Progenitor cell of endocrine pancreas (in vitro differentiated cells): Measurements from ENCODE around the gene RBKS. TPM values are rescaled to one million over a fixed set of nuclear protein-coding genes. Genes with fewer than 3 reads are reported as not detected.

Experiments
- DNase-seq: peaks from one replicate; pipeline ENCODE4 v3.0.0; 2021; ENCODE audit warnings: low spot score; ENCODE audit not compliant: unreplicated experiment
- H3K27ac Mint-ChIP-seq: 2 replicates; pipeline ENCODE4 v1.8.0; 2021; ENCODE audit warnings: mild to moderate bottlenecking, moderate library complexity, mixed read lengths
- H3K27me3 Mint-ChIP-seq: 2 replicates; pipeline ENCODE4 v1.8.0; 2021; ENCODE audit warnings: mixed read lengths
- H3K36me3 Mint-ChIP-seq: 2 replicates; pipeline ENCODE4 v1.8.0; 2022; ENCODE audit warnings: mixed read lengths; ENCODE audit not compliant: insufficient read depth
- H3K4me1 Mint-ChIP-seq: 2 replicates; pipeline ENCODE4 v1.8.0; 2021; ENCODE audit warnings: low read depth, mixed read lengths
- H3K4me3 Mint-ChIP-seq: 2 replicates; pipeline ENCODE4 v1.8.0; 2021; ENCODE audit warnings: low read depth, mild to moderate bottlenecking, moderate library complexity, mixed read lengths
- H3K9me3 Mint-ChIP-seq: 2 replicates; pipeline ENCODE4 v1.8.0; 2021; ENCODE audit warnings: low read depth, mixed read lengths
- CTCF ChIP-seq: fragments of 200-600 bp; sonication (generic); IDR thresholded peaks from one replicate; pipeline ENCODE4 v1.5.0; 2021; ENCODE audit warnings: antibody characterized with exemption, mild to moderate bottlenecking; ENCODE audit not compliant: unreplicated experiment
- total RNA-seq: library from RNA; stranded (reverse); gene quantifications from 2 replicates; pipeline ENCODE4 v1.2.1, GENCODE V29; 2021

The RBKS gene
- total RNA-seq, 1 donor from 2014 or later, result 5.4 TPM

GRCh38 chr2:27804146-27804545 lies 86.0 kb downstream of the RBKS start:
- Mint-ChIP-seq H3K4me3 (no peak overlapping the region), H3K27me3 (no peaks in the 10 kb centered on the region), H3K36me3 (no peaks in the 10 kb centered on the region)

GRCh38 chr2:27803046-27803445 lies 87.1 kb downstream of the RBKS start:
- Mint-ChIP-seq H3K4me3 (no peak overlapping the region), H3K27ac (no peak overlapping the region), H3K9me3 (no peaks in the 10 kb centered on the region), H3K27me3 (no peaks in the 10 kb centered on the region), H3K36me3 (no peaks in the 10 kb centered on the region), H3K4me1 (peaks cover 4% of the 10 kb centered on the region)
- TF ChIP-seq CTCF, result no peak
- DNase-seq, result no peak

More at GRCh38 chr2:27804146-27804545, 86.0 kb downstream of the RBKS start:
- no peak for TF ChIP-seq CTCF
- Mint-ChIP-seq H3K9me3 (no peaks in the 10 kb centered on the region), H3K4me1 (peaks cover 5% of the 10 kb centered on the region), H3K27ac (no peak overlapping the region)
- DNase-seq, result no peak

GRCh38 chr2:27802547-27802946 lies 87.6 kb downstream of the RBKS start:
- peaks cover under 1% of the 10 kb centered on the region for H3K36me3 Mint-ChIP-seq
- peaks cover 1% of the 10 kb centered on the region for H3K4me1 Mint-ChIP-seq
- no peaks in the 10 kb centered on the region for H3K9me3 Mint-ChIP-seq
- no peak for DNase-seq
- TF ChIP-seq CTCF, result no peak
- no peak overlapping the region for H3K27ac Mint-ChIP-seq
- no peaks in the 10 kb centered on the region for H3K27me3 Mint-ChIP-seq
- no peak overlapping the region for H3K4me3 Mint-ChIP-seq

GRCh38 chr2:27800856-27801255 lies 89.3 kb downstream of the RBKS start:
- H3K27me3 Mint-ChIP-seq, result no peaks in the 10 kb centered on the region
- H3K4me1 Mint-ChIP-seq, result peaks cover 1% of the 10 kb centered on the region
- no peak overlapping the region for H3K27ac Mint-ChIP-seq
- H3K4me3 Mint-ChIP-seq, result no peak overlapping the region
- peaks cover 1% of the 10 kb centered on the region for H3K36me3 Mint-ChIP-seq
- no peak for DNase-seq
- TF ChIP-seq CTCF, result no peak
- H3K9me3 Mint-ChIP-seq, result no peaks in the 10 kb centered on the region

- Mint-ChIP-seq H3K27ac (peak overlapping the region; percentile 92), H3K9me3 (no peaks in the 10 kb centered on the region), H3K27me3 (no peaks in the 10 kb centered on the region), H3K36me3 (peaks cover 1% of the 10 kb centered on the region), H3K4me3 (no peak overlapping the region), H3K4me1 (peaks cover 1% of the 10 kb centered on the region)
- TF ChIP-seq CTCF, result no peak
- DNase-seq, result no peak
These were observed 90.6 kb downstream of the RBKS start for GRCh38 chr2:27799646-27800010.
